GM18508 (cell line): ENCODE results near the gene AIFM3.

ENCODE experiments used
- ATAC-seq: cut with Tn5 transposase; IDR thresholded peaks from one replicate; pipeline ENCODE4 v1.9.1; 2021; ENCODE audit warnings: moderate number of reproducible peaks; ENCODE audit not compliant: insufficient read depth, unreplicated experiment

The AIFM3 gene

DNA sequence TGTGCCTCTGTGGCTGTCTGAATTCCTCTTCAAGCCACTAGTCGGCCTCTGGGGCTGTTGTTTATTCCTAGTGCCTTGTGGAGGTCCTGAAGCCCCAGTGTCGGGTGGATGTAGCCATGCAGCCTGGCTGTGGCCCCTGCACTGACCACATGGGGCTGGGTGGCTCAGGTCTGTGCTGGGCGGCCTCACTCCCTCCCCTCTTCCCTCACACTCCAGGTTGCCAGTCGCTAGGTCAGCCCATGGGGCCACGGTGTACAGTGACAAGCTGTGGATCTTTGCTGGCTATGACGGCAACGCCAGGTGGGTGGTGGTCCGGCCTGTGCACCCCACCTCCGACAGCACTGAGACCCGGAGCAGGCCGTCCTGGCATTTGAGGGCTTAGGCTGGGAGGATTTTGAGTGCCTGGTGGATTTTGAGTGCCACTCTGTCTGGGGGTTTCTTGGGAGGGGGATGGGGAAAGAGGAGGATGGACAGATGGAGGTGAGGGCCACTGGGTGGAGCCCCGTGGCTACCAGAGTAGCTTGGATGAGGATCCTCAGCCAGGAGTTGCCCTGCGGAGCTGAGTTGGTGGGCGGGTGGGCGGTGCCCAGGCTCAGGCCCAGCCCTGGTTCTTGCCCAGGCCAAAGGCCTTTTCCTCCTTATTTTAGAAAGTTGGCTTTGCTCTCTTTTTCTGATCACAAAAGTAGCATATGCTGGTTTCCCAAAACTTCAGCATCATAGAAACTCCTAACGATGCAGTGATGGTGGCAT, 21.7 kb downstream of the AIFM3 start:
- ATAC-seq = no peak

DNA sequence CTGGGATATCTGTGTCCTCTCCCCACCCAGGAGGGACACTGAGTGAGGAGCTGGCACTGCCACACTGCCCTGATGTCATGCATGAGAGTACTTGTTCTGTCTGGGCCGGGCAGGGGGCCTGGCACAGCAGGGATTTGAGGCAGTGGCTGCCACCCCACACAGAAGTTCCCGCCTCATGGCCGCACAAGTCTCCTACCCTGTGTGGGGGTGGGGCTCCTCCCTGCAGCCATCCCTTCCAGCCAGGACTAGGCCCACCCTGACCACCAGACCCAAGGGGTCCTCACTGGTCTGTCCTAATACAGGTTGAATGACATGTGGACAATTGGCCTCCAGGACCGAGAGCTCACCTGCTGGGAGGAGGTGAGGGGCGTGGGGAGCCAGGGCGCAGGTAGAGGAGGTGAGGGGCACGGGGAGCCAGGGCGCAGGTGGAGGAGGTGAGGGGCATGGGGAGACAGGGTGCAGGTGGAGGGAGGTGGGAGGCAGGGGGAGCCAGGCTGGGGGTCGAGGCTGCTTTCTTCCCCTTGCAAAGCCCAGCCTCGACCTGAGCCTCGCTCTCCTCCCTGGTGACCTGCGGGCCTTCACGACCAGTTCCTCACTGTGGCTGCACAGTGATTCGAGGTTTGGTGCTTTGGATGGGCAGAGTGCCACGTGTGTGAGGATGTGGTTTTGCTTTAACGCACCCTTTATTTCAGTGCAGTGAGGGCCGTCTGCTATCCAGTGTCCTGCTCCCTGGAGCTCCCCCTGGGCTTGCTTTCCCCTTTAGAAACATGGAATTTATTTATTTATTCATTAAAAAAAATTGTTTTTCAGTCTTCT, 22.5 kb downstream of the AIFM3 start:
- no peak for ATAC-seq

DNA sequence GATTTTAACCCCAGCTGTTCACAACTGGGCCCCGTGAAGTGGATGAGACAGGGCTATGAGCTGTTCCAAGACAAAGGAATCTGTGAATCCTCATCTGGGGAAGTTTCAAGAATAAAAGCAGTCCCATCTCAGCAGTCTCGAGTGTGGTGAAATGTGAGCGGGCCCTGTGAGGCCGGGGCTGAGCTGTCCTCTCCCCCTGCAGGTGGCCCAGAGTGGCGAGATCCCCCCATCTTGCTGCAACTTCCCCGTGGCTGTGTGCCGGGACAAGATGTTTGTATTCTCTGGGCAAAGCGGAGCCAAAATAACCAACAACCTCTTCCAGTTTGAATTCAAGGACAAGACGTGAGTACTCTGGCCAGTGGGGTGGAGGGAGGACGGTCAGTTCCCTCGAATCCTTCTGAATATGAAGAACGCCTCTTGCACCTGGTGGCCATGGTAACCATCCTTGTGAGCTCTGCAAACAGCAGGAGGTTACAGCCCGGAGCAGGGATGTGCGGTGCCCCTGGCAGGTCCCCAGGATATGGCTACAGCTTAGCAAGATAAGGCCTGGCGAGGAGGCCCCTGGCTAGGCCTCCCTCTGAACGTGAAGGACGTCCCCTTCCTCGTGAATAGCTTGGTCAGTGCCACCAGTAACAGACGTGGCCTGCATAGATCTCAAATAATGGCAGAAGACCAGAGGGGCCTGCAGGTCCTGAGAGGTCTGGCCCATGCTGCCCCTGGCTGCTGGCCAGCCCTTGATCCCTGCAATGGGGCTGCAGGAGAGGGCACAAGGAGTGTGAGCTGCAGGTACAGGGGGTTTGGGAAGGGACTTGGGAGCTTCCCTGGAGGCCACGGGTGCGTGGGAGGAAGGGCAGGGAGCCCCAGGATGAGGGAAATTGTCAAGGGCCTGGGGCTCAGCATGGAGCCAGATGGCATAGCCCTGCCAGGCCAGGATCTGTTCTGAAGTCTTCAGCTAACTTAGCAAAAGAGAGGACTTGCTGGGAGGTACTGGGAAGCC, 23.4 kb downstream of the AIFM3 start:
- no peak for ATAC-seq

- no peak for ATAC-seq
These were observed 24.4 kb downstream of the AIFM3 start for GRCh38 chr22:20991252-20992055.

DNA sequence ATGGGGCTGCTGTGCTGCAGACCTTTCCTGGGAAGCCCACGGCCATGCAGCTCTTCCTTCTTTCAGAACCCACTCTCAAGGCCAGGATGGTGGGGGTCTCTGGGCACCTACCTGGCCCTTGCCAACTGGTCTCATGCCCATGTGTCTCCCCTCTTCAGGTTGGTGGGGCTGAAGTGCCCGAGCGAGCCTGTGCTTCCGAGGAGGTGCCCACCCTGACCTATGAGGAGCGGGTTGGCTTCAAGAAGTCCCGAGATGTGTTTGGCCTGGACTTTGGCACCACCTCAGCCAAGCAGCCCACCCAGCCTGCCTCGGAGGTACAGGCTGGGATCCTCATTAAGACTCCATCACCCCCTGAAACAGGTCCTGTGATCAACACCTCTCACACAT, 25.0 kb downstream of the AIFM3 start:
- ATAC-seq = no peak

- no peak for ATAC-seq
These were observed 25.6 kb downstream of the AIFM3 start for GRCh38 chr22:20992456-20993303.

- ATAC-seq = no peak
These were observed 26.5 kb downstream of the AIFM3 start for GRCh38 chr22:20993304-20994127.

DNA sequence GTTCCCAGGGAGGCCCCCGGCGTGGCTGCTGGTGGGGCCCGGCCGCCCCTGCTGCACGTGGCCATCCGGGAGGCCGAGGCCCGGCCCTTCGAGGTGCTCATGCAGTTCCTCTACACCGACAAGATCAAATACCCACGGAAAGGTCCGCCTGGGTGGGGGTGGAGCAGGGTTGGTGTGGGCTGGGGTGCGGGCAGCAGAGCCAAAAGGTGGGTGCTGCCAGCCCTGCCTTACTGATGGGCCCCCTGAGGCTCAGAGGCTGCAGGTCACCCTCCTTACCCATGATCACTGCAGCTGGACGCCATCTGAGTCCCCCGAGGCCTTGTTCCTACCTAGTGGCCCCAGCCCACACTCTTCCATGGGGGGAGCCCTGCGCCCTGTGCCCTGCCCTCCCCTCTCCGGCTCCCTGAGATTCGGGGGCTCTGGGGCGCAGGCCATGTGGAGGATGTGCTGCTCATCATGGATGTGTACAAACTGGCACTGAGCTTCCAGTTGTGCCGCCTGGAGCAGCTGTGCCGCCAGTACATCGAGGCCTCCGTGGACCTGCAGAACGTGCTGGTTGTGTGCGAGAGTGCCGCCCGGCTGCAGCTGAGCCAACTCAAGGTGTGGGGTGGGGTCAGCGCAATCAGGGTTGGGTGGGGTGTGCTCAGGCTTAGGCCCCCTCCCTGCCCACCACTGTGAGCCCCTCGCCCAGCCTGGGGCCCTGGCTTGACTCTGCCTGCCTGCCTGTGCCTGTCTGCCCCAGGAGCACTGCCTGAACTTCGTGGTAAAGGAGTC, 27.3 kb downstream of the AIFM3 start:
- no peak for ATAC-seq

DNA sequence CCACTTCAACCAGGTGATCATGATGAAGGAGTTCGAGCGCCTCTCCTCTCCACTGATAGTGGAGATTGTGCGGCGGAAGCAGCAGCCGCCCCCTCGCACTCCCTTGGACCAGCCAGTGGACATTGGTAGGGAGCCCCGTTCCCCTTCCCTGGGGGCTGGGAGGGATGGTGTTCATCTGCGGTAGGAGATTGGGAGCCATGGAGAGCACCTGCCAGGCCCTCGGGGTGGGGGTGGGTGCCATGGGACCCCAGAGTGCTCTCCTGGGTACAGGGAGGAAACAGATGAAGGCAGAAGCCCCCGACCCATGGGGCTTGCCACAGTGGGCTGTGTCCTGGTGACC, 27.8 kb downstream of the AIFM3 start:
- no peak for ATAC-seq

DNA sequence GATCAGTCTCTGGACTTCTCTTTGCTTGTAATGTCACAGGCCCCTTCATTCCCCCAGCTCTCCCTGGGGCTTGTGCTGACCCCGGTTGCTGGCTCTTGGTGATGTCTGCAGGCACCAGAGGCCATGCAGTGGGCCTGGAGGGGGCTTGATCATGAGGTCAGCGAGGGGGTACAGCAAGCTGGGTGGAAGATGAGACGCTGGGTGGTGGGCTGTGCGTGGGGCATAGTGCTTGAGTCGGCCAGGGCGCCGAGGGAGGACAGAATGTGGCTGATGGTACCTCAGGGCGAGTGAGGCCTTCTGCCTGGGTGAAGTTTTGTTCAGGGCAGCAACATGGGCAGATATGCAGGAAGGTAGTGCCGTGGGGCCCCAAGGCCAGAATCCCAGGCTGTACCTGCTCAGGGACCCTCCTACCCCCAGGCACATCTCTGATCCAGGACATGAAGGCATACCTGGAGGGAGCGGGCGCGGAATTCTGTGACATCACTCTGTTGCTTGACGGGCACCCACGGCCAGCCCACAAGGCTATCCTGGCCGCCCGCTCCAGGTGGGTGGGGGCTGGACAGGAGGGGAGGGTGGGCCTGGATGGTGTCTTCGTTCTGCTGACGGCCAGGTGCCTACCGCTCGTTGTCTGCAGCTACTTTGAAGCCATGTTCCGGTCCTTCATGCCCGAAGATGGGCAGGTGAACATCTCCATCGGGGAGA, 28.4 kb downstream of the AIFM3 start:
- no peak for ATAC-seq

DNA sequence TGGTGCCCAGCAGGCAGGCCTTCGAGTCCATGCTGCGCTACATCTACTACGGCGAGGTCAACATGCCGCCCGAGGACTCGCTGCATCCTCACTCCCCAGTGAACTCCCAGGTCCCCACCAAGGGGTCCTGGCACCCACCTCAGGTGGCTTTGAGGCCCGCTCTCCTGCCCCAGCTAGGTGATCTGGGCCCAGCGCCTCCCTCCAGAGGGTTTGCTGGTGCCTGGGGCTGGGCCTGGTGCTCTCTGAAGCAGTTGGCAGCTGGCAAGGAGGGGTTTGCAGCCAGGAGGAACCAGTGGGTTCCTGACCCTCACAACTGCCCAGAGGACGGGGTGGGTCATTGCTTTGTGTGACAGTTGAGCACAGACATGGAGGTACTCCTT, 29.0 kb downstream of the AIFM3 start:
- ATAC-seq = no peak

GRCh38 chr22:20996598-20997535, 29.8 kb downstream of the AIFM3 start:
- ATAC-seq = no peak

- no peak for ATAC-seq
These were observed 30.6 kb downstream of the AIFM3 start for GRCh38 chr22:20997536-20998257.

DNA sequence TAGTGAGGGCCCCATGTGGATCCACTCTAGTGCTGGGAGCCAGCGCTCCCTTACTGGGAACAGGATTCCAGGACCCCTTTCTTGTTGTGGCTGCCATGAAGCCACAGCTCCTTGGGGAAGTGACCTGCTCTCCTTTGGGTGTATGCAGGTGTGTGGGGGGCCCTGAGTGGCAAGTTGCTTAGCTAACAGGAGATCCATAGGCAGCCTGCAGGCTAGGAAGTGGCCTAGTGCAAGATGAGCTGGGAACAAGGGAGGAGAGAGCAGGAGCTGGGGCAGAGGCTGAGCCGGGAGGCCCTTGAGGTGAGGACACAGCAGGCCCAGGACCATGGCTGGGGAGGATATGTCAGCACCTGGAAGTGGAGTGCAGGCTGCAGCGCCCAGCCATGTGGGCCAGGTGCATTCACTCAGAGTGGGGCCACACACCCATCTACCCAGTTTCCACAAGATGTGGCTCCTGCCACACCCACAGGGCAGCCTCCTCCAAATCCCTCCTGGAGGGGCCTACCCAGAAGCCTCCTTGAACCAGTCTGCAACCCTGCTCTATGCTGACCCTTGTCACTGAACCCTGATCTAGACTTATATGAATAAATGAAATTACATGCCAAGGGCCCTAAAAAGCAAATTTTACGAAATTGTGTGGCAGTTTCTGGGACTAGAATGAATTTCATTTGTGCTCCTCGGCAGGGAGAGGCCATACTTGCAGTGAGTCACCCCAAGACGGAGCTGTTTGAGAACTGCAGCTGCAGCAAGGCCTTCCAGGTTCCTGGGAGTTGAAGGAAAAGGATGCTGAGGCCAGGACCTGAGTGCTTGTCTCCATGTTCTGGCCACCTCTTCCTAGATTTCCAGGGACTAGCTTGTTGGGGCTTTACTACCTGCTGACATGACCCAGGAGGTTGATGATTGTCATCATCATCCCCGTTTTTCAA, 31.6 kb downstream of the AIFM3 start:
- ATAC-seq = no peak
